ENCODE measurements around the gene ADAMTS15. TPM values are rescaled to one million over a fixed set of nuclear protein-coding genes. Genes with fewer than 3 reads are reported as not detected.

Gene ADAMTS15
- total and polyA plus RNA-seq, 2 of the 4 experiments (the other 2 are of a cell fraction): 3.0 to 5.0 TPM

- Histone ChIP-seq H2AFZ (replicated peaks; ENCODE audit: low read length, poor library complexity) (peak overlapping the region; percentile 95), H3K9me3 (ENCODE audit: control insufficient read depth, insufficient read depth, low read length) (no peaks in the 10 kb centered on the region), H3K79me1 (ENCODE audit: low read depth in 1 of 2, low read length in 2 of 2) (peaks cover 2 to 5% of the 10 kb centered on the region in 2 experiments; a peak in 2 of 4 replicates), H3K14ac (replicated peaks; ENCODE audit: low read depth, low read length) (peak overlapping the region; percentile 31), H2AK5ac (ENCODE audit: low read depth, low read length) (peak overlapping the region; percentile 52), H3K36me3 (ENCODE audit: control insufficient read depth, insufficient read depth, low read length) (peaks cover 24% of the 10 kb centered on the region; the same call in 1 of the 2 replicates), H3K4me2 (ENCODE audit: low read depth, low read length) (peak overlapping the region; percentile 95), H3K27me3 (ENCODE audit: control insufficient read depth, insufficient read depth, low read length) (0 out of 2 replicates have a peak, but pooled peaks cover 2% of the 10 kb centered on the region), H3K56ac (ENCODE audit: extremely low read depth, insufficient read depth, low read length) (no peak overlapping the region), H3K23ac (ENCODE audit: low read depth, low read length) (peak overlapping the region; percentile 86), H3K27ac (ENCODE audit: insufficient read depth, low read length) (peak overlapping the region; percentile 40), H4K91ac (ENCODE audit: insufficient read depth, low read depth, low read length) (peak overlapping the region; percentile 76), H4K8ac (ENCODE audit: low read depth in 2 of 2, low read length in 2 of 2) (peak overlapping the region; percentile 23 to 54; a peak in 2 of 4 replicates), H2BK5ac (ENCODE audit: low read depth, low read length, poor library complexity, severe bottlenecking) (no peak overlapping the region), H2BK120ac (ENCODE audit: low read depth, low read length) (peak overlapping the region; percentile 44), H4K5ac (ENCODE audit: low read depth, low read length) (no peak overlapping the region; the same call in 1 of the 2 replicates), H3K4me3 (ENCODE audit: insufficient read depth, low read depth, low read length) (peak overlapping the region; percentile 81), H3K4me1 (ENCODE audit: control insufficient read depth, insufficient read depth, low read length) (peaks cover 15% of the 10 kb centered on the region), H2BK15ac (ENCODE audit: low read depth, low read length) (peak overlapping the region; percentile 27; the same call in 2 of the 3 replicates), H2AK9ac (replicated peaks; ENCODE audit: low read depth, low read length, poor library complexity) (peak overlapping the region; percentile 62), H3K9ac (ENCODE audit: low read depth, low read length) (peak overlapping the region; percentile 70), H2BK20ac (ENCODE audit: low read depth, low read length) (no peak overlapping the region; the same call in 1 of the 2 replicates), H3K9me1 (ENCODE audit: insufficient read depth, low read length) (peaks cover 16% of the 10 kb centered on the region), H3K4ac (ENCODE audit: low read depth, low read length) (peak overlapping the region; percentile 56; the same call in 1 of the 2 replicates), H4K20me1 (ENCODE audit: insufficient read depth, low read length) (peaks cover 5% of the 10 kb centered on the region), H3K18ac (ENCODE audit: low read depth, low read length) (peak overlapping the region; percentile 5; the same call in 1 of the 2 replicates)
- in situ Hi-C loops (cut with MboI; ENCODE audit: low sequenced_read_pairs): loop anchor here (10.0 kb wide), 1 partner anchor 385 kb away; no protein-coding TSS in a partner anchor
- POLR2A ChIA-PET (ENCODE audit: unreplicated experiment): no interaction called here
- no TSS peak for BruUV-seq (replicated peaks)
- 6% methylated on average over 3 of the region's 34 CpGs; no CpG with 5 or more reads in 1 of the 2 experiments for WGBS, 2 experiments (ENCODE audit: extremely low coverage in 2 of 2, insufficient read length in 1 of 2)
- dilution Hi-C loops (cut with HindIII; ENCODE audit: low sequenced_read_pairs, unreplicated experiment): loop anchor here (25.0 kb wide), 1 partner anchor 412 kb away; no protein-coding TSS in a partner anchor
- DNase-seq (peak; percentile 82), ATAC-seq (ENCODE audit: low read depth) (peak; percentile 56)
- intact Hi-C loops (cut with micrococcal nuclease): loop anchor here (1.0 to 5.0 kb wide), 5 partner anchors 73 to 392 kb away; no protein-coding TSS in a partner anchor
- CTCF ChIA-PET: interaction anchor here (0.5 to 1.5 kb wide), 6 partner anchors 15 to 412 kb away, joined by 3 to 6 read pairs (median 4); no protein-coding TSS in a partner anchor
- no peak for TF ChIP-seq RFX5 (IDR thresholded peaks at IDR 0.05; ENCODE audit: low read depth, low read length)
- TF ChIP-seq, protein P1, sequence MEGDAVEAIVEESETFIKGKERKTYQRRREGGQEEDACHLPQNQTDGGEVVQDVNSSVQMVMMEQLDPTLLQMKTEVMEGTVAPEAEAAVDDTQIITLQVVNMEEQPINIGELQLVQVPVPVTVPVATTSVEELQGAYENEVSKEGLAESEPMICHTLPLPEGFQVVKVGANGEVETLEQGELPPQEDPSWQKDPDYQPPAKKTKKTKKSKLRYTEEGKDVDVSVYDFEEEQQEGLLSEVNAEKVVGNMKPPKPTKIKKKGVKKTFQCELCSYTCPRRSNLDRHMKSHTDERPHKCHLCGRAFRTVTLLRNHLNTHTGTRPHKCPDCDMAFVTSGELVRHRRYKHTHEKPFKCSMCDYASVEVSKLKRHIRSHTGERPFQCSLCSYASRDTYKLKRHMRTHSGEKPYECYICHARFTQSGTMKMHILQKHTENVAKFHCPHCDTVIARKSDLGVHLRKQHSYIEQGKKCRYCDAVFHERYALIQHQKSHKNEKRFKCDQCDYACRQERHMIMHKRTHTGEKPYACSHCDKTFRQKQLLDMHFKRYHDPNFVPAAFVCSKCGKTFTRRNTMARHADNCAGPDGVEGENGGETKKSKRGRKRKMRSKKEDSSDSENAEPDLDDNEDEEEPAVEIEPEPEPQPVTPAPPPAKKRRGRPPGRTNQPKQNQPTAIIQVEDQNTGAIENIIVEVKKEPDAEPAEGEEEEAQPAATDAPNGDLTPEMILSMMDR (conservative IDR thresholded peaks at IDR 0.05; ENCODE audit: low read depth, low read length): peak; percentile 76
- no peak for TF ChIP-seq RCOR1 (IDR thresholded peaks at IDR 0.05; ENCODE audit: insufficient replicate concordance, low read length)
- no peak for TF ChIP-seq FOS (IDR thresholded peaks at IDR 0.05; ENCODE audit: low read depth, low read length)
- peak; percentile 76 for TF ChIP-seq RAD21 (IDR thresholded peaks at IDR 0.05; ENCODE audit: low read length)
- no peak for TF ChIP-seq POLR2A (IDR thresholded peaks at IDR 0.05; ENCODE audit: low read depth, low read length)
- TF ChIP-seq SMC3 (IDR thresholded peaks at IDR 0.05; ENCODE audit: low read depth, low read length): peak; percentile 54
- peak; percentile 92 for TF ChIP-seq BHLHE40 (IDR thresholded peaks at IDR 0.05; ENCODE audit: low read depth, low read length)
- no peak for TF ChIP-seq MAFK (IDR thresholded peaks at IDR 0.05; ENCODE audit: low read depth, low read length)
- TF ChIP-seq, protein P2, sequence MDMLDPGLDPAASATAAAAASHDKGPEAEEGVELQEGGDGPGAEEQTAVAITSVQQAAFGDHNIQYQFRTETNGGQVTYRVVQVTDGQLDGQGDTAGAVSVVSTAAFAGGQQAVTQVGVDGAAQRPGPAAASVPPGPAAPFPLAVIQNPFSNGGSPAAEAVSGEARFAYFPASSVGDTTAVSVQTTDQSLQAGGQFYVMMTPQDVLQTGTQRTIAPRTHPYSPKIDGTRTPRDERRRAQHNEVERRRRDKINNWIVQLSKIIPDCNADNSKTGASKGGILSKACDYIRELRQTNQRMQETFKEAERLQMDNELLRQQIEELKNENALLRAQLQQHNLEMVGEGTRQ (IDR thresholded peaks at IDR 0.05; ENCODE audit: low read depth, low read length): no peak; the same call in 1 of the 2 replicates
- TF ChIP-seq MXI1 (IDR thresholded peaks at IDR 0.05; ENCODE audit: borderline replicate concordance, low read depth, low read length): peak; percentile 59; the same call in 1 of the 2 replicates
- TF ChIP-seq MAZ (IDR thresholded peaks at IDR 0.05; ENCODE audit: borderline replicate concordance, low read depth, low read length): peak; percentile 38; the same call in 1 of the 2 replicates
Measured at GRCh38 chr11:130449996-130450769, 1.7 kb downstream of the ADAMTS15 start.

All from IMR-90 (cell line).